GM18507 (cell line): Measurements from ENCODE around the gene TOR1AIP2.
A peak's percentile ranks its signal among the peaks of the same experiment; 100 is the strongest.
"Not testable (repeated sequence)": the region's sequence is repeated elsewhere in the genome, so short reads cannot be mapped to it uniquely, and the experiment has no call there.

Experiments
- DNase-seq: peaks from one replicate; pipeline ENCODE4 v3.0.0; 2011; ENCODE audit warnings: low read depth; ENCODE audit not compliant: insufficient read length; ENCODE audit errors: extremely low spot score
- FAIRE-seq: peaks from 2 replicates; lab custom pipeline; 2011; peaks lifted over from hg19 to GRCh38; lab: Jason Lieb, UNC

The TOR1AIP2 gene

DNA sequence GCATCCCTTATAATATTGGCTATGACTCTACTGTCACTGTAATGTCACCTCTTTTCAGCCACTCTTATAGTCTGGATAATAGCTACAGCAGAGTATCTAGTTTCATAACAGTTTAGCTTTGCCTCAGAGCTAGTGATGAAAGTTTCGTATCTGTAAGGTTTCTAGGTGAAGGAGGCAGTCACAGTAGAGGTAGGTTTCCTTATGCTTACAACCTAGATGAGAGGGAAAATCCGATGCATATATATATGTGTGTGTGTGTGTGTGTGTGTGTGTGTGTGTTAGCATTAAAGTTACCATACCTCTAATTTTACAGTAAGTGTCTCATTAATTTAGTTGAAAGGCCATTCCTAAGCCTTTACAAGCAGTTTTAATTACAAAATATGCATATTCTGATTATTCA lies 2.2 kb upstream of the TOR1AIP2 start:
- DNase-seq = no peak
- peak; percentile 44 for FAIRE-seq

DNA sequence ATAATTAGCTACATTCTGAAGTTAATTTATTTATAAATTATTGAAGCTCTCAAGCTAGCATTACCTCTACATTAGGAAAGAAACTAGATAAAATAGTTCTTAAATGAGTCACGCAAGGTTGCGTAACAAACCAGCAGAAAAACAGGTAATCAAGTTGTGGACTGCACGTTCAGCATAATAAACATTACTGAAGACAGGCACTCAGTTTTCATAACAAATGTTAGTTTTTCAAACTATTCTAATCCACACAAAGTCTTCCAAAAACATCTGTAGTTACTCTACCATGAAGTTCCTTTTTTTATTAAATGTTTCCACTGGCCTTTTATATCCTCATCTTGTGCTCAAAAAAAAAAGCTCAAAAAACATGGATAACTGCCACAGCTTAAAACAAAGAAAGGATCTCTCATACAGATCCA lies 1.3 kb downstream of the TOR1AIP2 start:
- FAIRE-seq = no peak

DNA sequence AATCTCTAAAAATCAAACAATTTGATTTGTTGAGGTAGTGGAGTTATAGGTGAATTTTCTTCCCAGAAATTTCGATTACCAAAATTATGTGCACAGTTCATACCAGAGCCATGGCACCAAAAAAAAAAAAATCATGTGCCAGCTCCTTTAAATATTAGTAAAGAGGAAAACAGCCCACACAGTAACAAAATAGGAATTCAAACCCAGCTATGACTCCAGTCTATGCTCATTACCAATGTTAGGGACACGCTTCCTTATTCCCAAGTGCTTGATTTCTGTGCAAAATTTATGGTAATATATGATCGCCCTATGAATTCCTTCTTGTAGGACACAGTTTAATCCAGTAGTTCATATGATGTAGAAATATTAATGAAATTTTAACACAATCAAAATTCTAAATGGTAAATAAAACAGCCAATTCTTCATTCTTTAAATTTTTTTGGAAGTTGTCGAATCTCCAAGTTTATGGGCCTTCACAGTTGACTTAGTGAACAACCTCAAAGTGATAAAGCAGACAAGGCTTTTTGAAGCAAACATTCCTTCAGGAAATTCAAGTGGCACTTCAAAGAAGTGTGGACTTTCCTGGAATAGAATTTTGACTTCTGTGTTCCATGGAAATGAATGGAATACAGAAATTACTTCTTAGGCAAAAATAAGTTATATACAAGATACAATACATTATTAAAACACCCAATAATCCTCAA lies 1.9 kb downstream of the TOR1AIP2 start:
- no peak for FAIRE-seq
- DNase-seq = no peak

More for the DNA sequence above, 1.3 kb downstream of the TOR1AIP2 start:
- no peak for DNase-seq

DNA sequence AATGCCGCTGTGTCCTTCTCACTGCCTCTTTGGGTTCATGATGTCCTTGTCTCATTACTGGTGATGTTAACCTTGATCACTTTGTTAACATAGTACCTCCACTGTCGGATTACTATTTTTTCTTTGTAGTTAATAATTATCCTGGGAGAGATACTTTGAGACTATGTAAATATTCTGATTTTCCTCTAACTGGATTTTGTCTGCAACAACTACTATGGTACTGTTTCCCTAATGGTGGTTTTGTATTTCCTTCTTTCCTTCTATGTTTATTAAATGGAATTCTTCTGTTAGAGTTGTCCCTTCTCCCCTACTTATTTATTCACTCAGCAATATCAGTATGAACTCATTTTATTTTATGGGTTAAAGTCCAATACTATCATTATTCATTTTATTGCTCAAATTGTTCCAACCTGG lies 4.2 kb downstream of the TOR1AIP2 start:
- no peak for FAIRE-seq
- DNase-seq = no peak

DNA sequence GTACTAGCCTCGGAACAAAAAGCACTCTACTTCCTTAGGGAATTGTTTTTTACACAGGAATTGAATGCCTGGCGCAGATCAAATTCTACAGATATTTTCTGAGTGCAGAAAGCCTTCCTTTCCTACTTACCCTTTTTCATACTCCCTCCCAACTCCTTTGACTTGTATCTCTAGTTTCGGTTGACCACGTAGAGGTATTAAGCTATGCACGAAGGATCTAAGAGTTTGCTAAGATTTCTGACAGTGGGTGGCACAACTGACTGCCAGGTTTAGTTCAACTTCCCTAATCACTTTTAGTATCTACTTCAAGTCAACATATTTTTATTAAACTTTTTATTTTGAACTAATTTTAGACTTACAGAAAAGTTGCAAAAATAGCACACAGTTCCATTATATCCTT lies 5.0 kb downstream of the TOR1AIP2 start:
- FAIRE-seq = no peak

DNA sequence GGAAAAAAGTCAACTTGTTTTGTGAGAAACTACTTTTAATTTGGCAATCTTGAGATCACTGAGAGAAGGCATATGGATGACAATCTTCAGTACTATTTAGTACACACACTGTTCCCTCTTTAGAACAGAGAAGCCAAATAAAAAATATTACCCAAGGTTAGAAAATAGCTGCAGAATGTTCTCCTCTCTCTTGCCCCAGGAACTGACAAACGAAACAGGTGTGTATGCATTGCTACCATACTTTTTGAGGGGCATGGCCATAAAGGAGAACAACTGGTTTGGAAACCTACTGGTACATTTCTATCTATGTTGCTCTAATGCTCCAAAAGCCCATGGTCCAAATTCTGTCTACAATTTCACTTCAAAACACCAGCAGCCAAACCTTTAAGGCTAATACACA lies 5.7 kb downstream of the TOR1AIP2 start:
- FAIRE-seq (no peak), DNase-seq (no peak)

More for the DNA sequence above, 5.0 kb downstream of the TOR1AIP2 start:
- DNase-seq = no peak

DNA sequence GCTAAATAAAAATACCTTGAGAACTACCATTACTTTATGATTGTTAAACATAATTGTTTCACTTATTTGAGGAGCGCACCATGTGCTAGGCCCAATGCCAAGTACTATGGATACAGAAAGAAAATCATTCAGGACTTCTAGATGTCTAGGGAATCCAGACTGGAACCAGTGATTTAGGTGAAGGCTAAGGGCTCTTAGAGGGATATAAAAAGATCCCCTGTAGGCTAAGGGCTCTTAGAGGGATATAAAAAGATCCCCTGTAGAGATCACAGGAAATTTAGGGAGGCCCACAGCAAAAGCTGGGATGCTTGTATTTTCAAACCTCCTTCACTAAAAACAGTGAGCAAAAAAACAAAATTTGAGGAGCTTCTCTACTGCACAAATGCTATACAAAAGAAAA lies 6.7 kb downstream of the TOR1AIP2 start:
- FAIRE-seq (no peak), DNase-seq (no peak)

DNA sequence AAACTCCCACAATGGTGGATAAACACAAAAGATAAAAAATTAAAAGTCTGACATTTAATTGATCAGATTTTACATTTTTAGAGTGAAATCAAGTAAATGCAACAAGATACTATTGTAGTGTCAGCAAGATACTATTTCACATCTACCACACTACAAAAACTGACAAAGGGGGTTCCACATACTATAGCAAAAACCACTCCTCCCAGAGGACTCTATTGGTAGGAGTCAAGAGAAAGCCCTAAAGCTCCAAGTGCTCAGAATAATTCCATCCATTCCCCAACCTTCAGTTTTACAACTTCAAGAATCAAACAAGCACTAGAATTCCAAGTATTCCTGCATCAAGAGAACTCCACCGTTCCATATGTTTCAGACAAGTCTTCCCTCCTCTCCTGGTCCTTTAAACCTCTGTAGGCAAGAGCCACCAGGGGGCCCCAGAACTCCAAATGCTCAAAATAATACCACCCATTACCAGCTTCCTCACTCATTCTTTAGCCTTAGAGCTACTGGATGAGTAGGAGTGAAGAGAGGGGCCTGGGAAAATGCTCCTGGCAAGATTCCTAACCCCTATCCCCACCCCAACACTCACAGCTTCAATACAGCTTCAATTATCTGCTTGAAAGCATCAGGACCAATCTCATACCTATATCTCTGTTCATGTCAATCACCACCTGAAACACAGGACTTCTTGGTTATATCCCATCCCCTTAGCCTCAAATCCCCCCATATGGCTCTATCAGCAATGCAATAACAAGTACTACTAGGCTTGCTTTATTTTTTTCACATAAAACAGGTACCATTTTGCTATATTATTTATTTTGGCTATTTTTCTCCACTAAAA lies 9.9 kb downstream of the TOR1AIP2 start:
- DNase-seq = no peak
- peak; percentile 62 for FAIRE-seq

DNA sequence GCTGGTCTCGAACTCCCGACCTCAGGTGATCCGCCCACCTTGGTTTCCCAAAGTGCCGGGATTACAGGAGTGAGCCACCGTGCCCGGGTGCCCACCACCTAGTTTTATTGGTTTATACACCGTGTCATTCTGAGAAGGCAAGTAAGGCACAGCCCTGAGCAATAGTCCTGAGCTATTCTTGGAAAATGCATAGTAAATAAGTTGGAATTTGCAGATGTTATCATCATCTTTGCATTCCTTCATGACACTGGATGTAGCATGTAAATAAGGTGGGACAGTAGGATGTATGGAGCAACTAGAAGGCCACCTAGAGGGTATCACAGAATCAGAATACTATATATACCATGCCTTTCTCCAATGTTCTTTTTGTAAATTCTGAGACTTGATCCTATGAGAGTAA lies 11.0 kb downstream of the TOR1AIP2 start:
- DNase-seq (no peak), FAIRE-seq (no peak)

DNA sequence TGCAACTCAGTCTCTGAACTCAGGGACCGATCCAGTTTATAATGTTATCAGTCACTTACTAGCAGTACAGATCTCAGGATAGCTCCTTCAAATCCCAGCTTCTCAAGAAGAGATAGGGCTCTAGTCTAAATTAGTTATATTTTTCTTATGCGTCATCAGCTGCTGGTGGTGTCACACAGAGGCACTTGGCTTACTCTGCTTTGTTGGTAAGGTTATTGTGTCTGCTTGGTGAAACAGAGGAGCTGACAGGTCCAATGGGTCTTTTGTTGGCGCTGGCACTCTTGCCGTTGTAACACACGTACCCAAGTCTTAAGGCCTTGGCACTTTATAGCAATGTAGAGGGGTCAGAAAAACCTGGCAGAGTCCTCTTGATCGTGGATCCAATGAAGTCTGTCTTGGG lies 12.2 kb downstream of the TOR1AIP2 start:
- DNase-seq (no peak), FAIRE-seq (no peak)

DNA sequence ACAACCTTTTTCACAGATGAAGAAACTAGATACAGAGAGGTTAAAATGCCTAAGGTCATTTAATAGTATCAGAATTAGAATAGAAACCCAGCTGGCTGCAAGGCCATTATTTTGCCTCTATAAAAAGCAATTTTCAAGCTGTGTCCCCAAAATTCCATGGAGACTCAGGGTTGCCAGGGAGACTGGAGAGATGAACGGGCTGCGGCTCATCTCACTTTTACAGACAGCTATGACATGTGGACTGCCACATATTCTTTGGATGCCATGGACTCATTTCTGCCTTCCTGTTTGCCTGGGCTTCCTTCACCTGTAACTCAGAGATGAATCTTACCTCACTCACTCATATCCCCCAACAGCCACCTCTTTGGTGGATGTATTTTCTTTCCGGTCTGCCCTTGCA lies 17.0 kb downstream of the TOR1AIP2 start:
- FAIRE-seq = no peak
- no peak for DNase-seq

DNA sequence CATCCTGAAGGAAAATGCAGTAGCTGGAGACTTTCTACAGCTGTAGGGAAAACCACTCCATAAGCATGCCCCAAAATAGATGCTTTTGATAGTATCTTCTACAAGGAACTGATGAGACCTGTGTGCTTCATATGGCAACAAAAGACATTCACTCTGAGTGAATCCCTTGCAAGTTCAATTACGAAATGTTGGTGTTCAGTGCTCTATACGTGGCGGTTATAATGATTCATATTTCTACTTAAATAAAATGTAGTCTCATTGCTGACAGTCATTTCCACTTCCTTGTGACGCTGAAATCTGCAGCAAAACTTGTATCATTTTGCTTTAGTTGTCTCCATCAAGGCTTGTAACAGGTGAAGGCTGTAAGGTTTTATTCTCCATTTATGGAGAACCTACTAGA lies 20.6 kb downstream of the TOR1AIP2 start:
- FAIRE-seq = no peak

DNA sequence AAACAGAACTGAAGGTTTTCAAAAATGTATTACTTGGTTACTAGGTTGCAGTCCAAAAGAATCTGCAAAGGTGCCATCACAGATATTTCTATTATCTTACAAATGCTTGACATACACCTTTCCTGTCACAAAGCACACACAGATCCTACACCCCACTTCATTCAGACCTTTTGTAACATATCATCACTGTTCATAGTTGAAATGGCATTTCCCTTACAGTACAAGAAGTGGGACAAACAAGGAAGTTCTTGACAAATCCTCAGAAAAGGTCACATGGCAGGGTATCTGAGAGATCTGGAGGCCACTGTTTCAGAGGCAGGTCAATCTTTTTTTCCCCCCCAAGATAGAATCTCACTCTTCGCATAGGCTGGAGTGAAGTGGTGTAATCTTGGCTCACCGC lies 21.3 kb downstream of the TOR1AIP2 start:
- DNase-seq (no peak), FAIRE-seq (no peak)

More for the DNA sequence above, 20.6 kb downstream of the TOR1AIP2 start:
- DNase-seq = no peak

DNA sequence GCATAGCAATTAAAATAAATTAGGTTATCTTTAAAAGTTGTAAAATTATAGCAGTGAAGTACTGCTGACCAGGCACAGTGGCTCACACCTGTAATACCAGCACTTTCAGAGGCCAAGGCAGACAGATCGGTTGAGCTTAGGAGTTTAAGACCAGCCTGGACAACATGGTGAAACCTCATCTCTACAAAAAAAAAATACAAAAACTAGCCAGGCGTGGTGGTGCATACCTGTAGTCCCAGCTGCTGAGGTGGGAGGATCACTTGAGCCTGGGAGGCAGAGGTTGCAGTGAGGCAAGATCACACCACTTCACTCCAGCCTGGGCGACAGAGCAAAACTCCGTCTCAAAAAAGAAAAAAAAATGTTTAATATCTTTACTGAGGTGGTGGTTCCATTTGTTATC lies 21.8 kb downstream of the TOR1AIP2 start:
- DNase-seq, FAIRE-seq: not testable (repeated sequence)

DNA sequence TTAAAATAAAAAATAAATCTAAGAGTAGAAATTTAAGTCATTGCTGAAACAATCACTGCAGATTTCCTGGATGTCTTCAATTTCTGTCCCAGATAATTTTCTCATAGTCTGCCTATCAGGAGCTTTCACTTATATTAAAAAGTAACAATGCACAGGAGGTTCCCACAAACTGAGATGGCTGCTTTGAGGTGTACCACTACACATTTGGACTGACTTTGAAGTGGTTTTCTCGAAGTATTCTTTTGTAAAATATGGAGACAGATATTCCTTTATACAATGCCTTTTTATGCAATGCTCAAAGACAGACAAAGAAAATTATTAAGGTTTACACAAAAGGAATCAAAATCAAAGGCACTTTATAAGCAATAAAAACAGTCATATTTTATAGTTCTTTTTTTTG lies 24.5 kb downstream of the TOR1AIP2 start:
- DNase-seq (no peak), FAIRE-seq (no peak)

DNA sequence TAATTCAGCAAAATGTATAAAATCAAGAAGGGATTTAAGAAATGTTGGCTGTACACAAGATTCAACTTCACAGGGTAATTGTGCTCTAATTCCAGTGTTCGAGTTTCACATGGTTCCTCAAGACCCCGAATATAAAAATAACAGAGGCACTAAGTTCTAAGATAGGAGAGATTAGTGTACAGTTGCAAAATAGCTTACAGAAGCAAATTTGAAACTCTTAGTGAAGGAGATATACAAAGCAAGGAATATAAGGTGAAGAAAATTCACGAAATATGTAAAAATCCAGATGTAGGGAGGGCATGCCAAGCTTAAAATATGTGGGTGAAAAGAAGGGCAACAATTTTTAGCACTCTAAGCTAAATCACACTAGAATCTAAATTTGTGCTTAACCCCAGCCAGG lies 29.4 kb downstream of the TOR1AIP2 start:
- DNase-seq = no peak
- no peak for FAIRE-seq

DNA sequence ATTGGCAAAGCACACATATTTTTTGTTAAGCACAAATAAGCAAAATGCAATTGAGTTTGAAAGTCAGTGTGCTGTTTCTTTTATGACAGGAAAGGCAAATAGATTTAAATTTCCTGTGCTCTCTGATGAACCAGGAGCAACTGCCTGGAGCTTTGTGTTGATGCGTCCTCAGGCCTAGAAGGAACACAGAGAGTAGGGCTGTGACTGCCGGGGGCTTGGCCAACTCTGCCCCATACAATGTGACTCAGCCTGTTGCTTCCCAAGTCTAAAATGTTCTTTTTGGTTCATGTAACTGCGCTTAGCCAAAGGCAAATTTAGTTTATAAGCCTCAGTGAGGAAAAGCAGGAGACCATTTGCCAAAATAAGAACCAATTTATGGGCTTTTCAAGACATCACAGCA lies 37.5 kb downstream of the TOR1AIP2 start:
- no peak for FAIRE-seq
- DNase-seq = no peak

DNA sequence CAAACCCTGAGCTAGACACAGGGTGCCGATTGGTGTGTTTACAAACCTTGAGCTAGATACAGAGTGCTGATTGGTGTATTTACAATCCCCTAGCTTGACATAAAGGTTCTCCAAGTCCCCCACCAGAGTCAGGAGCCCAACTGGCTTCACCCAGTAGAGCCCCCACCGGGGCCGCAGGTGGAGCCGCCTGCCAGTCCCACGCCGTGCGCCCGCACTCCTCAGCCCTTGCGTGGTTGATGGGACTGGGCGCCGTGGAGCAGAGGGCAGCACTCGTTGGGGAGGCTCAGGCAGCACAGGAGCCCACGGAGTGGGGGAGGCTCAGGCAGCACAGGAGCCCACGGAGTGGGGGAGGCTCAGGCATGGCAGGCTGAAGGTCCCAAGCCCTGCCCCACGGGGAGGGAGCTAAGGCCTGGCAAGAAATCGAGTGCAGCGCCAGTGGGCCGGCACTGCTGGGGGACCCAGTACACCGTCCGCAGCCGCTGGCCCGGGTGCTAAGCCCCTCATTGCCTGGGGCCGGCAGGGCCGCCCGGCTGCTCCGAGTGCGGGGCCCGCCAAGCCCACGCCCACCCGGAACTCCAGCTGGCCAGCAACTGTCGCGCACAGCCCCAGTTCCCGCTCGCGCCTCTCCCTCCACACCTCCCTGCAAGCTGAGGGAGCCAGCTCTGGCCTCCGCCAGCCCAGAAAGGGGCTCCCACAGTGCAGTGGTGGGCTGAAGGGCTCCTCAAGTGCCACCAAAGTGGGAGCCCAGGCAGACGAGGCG lies 40.7 kb downstream of the TOR1AIP2 start:
- not testable (repeated sequence) for FAIRE-seq, DNase-seq

DNA sequence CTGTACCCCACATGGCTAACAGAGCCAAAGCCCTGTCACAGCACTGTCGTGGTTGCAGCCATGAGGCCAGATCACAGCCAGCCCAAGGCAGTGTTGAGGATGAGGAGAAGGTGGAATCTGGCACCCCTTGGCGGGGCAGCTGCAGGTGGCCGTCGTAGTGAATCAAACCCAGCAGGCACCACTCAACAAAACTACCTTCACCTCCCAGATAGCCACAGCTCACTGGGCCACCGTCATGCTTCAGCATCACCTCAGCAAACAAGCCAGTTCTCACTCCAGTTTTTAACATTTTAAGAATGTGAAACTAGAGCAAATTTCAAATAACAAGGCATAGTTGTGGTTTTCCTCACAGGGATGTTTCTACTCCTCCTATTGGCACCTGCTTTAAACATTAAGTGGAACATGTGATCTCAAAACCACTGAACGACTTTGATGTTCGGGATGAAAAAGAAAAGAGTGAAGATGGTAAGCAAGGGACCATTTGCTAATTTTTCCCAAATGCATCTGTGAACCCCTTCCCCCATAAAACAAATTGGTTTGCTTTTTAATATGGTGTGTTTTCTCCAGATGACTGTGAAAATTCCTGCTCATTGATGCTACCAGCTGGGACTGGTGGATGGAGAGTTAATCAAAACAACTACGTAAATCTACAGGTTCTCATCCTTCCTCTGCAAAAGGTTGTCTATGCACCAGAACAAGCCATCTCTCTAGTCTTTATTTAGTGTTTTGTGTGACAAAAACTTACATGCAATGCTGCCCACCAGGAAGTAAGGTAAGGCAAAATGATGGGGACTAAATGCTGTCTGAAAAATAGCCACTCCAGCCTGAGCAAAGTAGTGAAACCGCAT lies 45.5 kb downstream of the TOR1AIP2 start:
- FAIRE-seq (no peak), DNase-seq (no peak)
